GM11168 (cell line): ENCODE results near the gene SLC4A1AP.
"Not testable (repeated sequence)": the region's sequence is repeated elsewhere in the genome, so short reads cannot be mapped to it uniquely, and the experiment has no call there.

Experiments used
- in situ Hi-C: fragments of 300-500 bp; cut with MboI; formaldehyde crosslinking; loops from one replicate; pipeline ENCODE4 v1.12.0; 2022; ENCODE audit warnings: low sequenced_read_pairs; ENCODE audit not compliant: unreplicated experiment

The SLC4A1AP gene, protein sequence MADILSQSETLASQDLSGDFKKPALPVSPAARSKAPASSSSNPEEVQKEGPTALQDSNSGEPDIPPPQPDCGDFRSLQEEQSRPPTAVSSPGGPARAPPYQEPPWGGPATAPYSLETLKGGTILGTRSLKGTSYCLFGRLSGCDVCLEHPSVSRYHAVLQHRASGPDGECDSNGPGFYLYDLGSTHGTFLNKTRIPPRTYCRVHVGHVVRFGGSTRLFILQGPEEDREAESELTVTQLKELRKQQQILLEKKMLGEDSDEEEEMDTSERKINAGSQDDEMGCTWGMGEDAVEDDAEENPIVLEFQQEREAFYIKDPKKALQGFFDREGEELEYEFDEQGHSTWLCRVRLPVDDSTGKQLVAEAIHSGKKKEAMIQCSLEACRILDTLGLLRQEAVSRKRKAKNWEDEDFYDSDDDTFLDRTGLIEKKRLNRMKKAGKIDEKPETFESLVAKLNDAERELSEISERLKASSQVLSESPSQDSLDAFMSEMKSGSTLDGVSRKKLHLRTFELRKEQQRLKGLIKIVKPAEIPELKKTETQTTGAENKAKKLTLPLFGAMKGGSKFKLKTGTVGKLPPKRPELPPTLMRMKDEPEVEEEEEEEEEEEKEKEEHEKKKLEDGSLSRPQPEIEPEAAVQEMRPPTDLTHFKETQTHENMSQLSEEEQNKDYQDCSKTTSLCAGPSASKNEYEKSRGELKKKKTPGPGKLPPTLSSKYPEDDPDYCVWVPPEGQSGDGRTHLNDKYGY

DNA sequence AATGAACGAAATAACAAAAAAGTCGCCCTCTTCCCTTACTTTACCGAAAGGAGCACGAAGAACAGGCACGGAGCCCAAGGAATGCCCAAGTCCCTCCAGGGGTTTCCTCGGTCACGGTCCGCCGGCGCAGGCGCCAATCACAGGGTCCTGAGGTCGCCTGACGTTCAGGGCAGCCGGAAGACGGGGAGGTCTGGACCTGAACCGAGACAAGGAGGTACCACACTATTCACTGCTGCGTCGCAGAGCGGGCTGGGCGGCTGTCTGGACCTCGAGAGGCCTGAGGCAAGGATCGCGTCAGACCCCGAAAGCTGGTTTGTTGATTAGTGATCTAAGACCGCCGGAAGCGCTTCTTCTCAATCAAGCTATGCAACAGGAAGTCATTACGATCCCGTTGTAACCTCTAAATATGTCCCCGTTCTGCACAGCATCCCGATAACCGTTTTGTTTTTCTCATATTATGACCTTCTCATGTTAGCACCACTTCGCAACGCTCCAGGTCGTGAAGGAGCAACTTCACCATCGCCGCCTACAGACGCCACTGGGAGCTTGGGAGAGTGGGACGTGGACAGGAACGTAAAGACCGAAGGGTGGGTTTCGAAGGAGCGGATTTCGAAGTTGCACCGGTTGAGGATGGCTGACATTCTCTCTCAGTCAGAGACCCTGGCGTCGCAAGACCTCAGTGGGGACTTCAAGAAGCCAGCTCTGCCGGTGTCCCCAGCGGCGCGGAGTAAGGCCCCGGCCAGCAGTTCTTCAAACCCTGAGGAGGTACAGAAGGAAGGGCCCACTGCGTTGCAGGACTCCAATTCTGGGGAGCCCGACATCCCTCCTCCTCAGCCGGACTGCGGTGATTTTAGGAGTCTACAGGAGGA is at the start of gene SLC4A1AP, which contains the start of gene SUPT7L:
TSS of gene SLC4A1AP (plus strand) at position 605 of the 869 bp plus-strand sequence. CDS start at position 631, 26 bp downstream.
TSS of gene SUPT7L (minus strand) at position 330 of the 869 bp plus-strand sequence. CDS start 1,422 bp downstream, outside the sequence.
- in situ Hi-C loops = no loop called here

DNA sequence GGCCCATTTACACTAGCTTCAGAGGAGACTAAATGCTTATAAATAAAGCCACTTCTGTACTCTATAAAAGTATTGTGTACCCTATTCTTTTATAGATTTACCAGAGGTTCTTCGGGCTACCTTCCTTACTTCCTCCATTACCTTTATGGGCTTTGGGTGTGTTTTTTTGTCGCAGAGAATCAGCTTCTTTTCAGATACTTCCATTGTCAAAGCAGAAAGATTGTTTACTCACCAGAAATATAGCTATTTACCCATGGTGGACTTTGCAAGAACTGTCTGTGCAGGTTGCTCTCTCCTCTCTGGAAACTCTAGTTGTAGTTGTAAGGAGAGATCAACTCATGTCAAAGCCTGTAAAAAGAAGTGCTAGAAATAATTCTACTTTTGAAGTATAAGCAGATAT is 49.7 kb upstream of the SLC4A1AP start:
- in situ Hi-C loops = no loop called here

DNA sequence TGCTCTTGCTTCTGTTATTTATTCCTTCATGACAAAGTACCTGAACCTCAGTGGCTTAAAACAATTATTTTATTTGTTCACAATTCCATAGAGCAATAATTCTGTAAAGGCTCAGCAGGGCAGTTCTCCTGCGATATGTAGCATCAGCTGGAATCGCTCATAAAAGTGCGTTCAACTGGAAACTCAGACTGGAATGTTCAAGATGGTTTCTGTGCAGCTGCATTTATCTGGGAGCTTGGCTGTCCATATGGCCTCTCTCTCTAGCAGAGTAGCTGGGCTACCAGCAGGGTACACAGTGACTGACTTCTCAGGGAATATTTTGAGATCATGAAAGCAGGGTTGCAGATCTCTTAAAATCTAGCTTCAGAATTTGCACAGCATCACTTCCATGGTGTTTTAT is 48.4 kb upstream of the SLC4A1AP start:
- in situ Hi-C loops = no loop called here

DNA sequence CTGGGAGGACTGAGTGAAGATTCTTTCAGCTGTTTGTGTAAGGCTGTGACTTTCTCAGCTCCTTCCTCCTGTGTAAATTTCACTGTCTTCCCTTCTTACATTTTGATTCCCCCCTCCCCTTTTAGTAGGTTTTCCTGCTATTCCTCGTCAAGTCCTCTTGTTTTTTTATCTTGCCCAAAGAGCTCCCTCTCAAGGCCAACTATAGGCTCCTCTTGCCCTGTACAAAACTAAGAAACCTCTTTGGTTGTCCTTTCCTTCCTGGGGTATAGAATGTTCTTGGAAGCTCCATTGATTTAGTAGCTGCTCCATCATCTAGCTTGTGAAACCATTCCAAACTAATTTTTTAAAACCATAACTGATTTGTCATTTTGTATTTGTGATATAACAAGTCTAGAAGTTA is 42.2 kb upstream of the SLC4A1AP start:
- in situ Hi-C loops = no loop called here

DNA sequence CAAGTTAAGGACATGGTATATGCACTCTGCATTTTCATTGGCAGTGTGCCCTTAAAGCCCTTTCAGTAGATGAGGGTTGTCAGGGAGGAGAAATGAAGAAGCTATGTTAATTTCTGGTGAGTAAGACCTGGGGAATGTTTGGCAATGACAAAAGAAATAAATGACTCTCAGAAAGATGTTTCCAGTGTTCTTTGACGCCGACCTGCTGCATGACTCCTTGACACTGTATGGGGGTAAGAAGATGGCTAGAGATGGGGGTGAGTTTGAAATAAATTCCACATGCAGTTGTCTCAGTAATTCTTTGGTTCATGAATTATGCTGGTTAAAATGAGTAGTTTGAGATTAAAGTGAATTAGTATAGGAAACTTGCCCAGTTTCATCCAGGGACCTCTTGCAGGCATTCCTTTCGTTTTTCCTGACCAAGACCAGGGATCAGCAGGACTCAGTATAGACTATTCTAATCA is 40.7 kb upstream of the SLC4A1AP start:
- in situ Hi-C loops = no loop called here

DNA sequence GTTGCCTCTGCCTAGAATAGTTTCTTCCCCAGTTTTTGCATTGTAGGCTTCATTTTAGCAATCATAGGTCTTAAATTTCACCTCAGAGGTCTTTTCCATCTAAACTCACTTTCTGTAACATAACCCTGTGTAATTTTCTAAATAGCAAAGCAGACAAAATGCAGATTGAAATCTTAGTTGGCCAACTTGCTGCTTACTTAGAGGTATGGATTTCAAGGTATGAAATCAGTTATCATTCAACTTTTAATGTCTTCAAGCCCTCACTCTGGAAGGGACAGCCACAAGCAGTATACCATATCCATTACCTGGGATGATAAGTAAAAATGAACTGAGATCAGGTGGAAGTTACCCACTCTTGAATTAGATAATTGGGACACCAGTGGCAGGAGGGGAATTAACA is 38.7 kb upstream of the SLC4A1AP start:
- in situ Hi-C loops = no loop called here

DNA sequence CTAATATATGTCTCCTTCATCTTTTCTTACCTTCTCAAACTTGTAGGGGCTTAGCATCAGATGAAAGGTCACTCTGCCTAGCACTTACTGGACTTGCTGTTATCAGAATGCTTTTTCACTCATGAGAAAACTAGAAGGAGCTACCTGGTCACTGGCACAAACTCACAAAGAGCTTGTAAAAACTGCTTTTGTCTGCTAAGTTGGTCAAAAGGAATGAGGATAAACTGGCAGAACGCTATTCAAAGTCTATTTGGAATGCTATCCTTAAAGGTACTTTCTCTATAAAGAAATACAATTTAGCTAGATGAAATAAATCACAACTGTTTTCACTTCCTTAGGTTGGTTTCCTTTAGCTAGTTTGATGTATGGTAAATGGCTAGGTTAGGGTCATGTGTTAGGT is 37.4 kb upstream of the SLC4A1AP start:
- in situ Hi-C loops = not testable (repeated sequence)

DNA sequence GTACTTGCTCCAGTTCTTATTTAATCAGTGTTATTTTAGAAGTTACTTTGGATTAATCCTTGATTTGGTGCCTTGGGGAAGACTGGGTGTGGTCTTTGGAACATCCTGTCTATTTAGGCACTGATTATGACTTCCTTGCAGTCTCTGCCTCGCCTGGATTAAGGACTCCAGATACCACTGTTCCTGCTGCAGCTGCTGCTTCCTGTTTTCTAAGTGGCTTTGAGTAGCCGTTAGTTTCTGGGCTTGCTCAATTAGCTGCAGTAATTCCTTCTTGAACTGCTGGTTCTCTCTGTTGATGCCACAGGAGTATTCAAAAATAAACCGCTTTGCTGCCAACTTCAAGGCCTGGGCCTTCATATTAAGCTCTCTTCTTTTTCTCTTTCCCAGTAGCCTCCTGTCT is 36.8 kb upstream of the SLC4A1AP start:
- in situ Hi-C loops = not testable (repeated sequence)

DNA sequence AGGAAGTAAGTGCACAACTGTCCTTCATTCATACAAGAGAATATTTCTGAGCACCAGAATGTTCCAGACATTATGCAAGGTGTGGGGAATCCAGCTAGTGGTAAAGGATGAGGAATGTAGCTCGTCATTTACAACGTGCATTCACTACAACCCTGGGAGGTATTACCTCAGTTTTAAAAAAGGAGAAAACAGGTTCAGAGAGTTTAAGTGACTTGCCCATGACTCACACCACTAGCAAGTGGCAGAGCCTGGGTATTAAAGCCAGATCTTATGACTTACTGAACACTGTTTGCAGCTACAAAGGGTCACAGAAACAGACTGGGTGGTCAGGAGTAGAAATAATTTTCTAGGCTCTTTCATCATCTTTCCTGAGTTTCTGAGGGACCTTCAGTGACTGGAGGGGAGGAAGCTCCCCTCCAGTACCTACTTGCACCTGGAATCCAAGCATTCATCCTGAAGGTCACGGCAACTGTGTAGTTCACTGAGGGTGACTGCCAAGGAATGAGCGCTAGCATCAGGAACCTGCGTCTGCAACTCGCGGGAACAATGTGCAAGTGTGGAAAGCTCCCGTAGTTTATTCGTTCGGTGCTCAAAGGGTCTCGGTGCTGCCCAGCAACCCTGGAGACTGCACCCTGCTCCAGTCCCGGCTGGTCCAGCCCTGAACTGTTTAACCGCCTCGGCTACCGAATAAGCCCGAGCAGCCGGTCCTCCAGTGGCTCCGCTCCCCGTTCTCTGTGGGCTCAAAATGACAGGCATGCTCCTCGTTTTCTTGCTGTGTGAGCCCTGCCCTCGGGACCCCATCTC is 35.5 kb upstream of the SLC4A1AP start:
- in situ Hi-C loops = no loop called here

DNA sequence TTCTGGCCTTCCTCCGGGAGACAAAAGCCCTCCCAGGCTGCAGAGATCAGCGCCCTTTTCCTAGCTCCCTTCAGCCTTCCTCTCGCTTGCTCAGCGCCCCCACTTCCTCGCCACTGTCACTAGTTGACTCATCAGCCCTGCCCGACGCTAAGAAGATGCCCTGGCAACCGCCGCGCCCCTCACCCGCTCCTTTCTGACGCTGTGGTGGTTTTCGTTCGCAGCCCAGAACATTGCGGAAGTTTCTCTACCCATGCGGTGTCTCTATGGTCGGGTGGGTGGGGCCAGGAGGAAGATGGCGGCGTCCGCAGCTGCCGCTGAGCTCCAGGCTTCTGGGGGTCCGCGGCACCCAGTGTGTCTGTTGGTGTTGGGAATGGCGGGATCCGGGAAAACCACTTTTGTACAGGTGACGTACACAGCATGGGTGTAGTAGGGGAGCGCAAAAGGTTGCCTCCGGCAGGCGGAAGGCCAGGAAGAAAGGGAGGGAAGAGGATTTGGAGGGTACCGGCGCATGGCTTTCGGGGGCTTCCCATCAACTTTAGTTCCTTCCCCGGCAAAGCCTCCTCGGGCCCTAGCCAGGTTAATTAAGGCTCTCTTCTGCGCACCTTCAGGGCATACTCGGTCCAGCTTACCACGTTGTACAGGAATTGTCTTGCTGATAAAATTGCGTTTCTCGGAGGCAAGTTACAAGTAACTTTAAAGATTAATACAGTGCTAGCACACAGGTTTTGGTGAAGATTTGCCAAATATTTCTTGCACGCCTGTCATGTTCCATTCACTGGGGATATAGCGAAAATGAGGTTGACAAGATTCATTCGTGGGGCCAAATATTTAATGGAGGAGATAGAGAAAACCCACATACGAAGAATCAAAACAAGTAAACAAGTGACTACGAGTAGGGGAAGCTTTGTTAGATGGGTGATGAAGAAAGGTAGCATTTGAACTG is 34.7 kb upstream of the SLC4A1AP start, which contains the start of the genes CCDC121 and GPN1:
TSS of gene CCDC121 (minus strand) at position 246 of the 943 bp plus-strand sequence. CDS start 1,213 bp downstream, outside the sequence.
TSS of gene GPN1 (plus strand) at position 284 of the 943 bp plus-strand sequence. CDS start at position 293, 9 bp downstream.
- in situ Hi-C loops = no loop called here

DNA sequence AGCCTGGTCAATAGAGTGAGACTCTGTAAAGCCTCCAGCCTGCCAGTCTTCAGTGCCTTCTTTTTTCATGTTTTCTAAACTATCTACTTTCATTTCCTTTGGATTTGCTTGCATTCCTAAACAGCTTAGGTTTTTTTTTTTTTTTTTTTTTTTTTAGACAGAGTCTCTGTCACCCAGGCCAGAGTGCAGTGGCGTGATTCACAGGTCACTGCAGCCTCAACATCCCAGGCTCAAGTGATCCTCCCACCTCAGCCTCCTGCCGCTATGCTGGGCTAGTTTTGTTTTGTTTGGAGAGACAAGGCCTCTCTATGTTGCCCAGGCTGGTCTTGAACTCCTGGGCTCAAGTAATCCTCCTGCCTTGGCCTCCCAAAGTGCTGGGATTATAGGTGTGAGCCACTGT is 33.4 kb upstream of the SLC4A1AP start:
- in situ Hi-C loops = not testable (repeated sequence)

DNA sequence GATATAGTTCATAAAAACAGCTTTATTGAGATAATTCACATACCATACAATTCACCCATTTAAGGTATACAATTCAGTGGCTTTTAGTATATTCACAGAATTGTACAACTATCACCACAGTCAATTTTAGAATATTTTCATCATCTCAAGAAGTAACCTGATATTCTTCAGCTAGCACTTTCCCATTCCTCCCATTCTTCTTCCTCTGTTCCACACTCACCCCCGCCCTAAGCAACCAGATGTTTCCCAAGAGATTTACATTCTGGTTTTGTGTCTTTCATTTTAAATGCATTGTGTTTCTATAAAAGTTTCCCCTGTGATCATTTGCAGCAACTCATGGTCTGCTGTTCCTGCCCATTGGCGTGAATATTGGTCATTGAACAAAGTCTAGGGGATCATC is 29.4 kb upstream of the SLC4A1AP start:
- in situ Hi-C loops = no loop called here

DNA sequence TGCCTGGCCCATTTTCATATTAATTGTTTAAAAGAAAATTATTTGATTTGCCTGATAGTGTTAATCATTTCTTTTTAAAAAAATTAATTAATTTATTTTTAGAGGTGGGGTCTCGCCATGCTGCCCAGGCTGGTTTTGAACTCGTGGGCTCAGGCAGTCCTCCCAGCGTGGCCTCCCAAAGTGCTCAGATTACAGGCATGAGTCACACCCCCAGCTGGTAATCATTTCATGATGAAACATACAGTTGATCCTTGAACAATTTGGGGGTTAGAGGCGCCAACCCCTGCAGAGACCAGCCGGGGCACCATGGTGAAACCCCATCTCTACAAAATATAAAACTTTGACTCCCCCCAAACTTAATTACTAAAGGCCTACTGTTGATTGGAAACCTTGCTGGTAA is 26.9 kb upstream of the SLC4A1AP start:
- in situ Hi-C loops = no loop called here

DNA sequence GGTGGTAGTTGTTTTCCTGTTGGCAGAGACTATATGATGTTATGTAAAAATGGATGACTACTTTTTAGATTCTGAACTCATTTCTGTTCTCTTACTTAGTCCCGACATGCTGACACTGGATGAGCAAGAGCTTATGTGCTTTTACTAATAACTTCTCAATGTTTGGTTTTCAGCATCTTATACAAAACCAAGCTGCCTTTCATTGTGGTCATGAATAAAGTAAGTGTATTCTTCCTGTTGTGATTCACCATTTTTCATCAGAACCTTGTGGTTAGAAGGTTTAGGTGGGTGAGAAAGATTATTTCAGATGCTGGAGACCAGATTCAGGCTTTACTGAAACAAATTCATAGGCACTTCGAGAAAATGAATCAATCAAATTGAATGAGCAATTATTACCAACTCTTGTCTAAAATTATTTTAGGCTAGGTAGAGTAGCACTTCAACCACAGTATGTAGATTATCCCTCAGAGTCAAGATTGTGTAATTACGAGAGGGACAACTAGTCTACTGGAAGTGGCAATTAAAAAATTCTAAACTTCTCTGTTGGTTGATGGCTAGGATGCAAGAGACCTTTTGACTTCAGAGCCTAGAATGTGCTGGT is 25.6 kb upstream of the SLC4A1AP start:
- in situ Hi-C loops = no loop called here

DNA sequence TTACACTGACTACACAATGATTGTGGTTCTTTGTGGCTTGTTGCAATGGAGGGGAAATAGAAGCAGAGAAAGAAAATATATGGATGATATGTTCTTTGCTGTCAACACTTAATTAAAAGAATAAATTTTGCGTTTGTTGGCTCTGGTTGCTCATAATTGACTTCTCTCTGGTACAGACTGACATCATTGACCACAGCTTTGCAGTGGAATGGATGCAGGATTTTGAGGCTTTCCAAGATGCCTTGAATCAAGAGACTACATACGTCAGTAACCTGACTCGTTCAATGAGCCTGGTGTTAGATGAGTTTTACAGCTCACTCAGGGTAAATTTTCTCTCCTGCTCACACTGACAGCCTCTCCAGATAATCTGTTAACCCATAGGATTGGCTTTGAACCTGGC is 25.0 kb upstream of the SLC4A1AP start:
- in situ Hi-C loops = no loop called here

DNA sequence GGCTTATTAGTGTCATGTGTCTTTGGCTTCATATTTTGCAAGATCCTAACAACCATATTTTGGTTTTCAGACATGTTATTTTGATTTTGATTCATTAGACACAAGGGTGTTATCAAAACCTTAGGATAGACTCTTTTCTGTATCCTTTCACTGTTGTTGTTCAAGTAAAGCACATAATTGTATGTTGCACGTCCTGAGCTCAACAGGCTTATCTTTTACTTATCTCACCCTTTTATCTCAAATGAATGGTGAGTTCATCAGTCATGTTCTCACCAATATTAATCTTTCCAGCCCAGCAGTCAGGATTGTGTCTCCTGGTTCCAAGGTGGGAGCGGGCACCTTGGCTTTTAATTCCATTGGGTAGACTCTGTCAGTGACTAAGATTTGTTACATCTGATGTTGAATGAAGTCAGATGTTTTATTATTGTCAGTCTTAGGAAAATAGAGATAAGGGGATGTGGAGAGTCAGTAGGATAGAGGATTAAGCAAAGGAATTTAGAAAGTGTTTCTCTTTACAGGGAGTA is 22.9 kb upstream of the SLC4A1AP start:
- in situ Hi-C loops = no loop called here

DNA sequence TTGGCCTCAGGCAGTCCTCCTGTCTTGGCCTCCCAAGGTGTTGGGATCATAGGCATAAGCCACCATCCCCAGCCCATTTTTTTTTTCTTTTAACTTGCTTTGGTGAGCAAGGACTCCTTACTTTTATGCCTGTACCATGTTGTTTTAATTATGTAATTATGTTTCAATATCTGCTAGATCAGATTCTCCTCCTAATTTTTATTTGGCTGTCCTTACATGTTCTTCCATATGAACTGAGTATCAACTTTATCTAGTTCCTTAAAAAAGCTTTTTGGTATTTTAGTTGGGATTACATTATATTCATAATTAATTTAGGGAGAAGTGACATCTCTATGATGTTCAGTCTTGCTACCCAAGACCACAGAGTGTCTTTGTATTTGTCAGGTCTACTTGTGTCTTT is 18.5 kb upstream of the SLC4A1AP start:
- in situ Hi-C loops = no loop called here

DNA sequence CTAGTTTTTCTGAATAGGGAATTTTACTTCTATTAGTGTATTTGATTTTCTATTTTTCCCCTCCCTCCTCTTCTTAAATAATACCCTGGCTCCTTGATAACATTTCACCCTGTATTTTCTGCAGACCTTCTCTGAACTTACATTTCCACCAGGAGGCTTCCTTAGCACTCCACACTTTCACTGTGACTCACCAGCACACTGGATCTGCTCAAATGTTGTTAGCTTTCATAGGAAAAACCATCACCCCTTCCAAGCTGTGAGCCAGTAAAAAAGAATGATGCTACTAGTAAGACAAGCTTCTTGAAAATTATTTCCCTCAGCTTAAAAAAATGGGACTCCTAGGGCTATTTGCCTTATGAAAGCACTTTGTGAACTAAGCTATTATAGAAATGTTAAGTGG is 16.4 kb upstream of the SLC4A1AP start:
- in situ Hi-C loops = no loop called here
